ENCODE measurements around the gene NR4A3. TPM values are rescaled to one million over a fixed set of nuclear protein-coding genes. Genes with fewer than 3 reads are reported as not detected.

NR4A3 gene
- total and polyA plus RNA-seq, 10 of the 15 experiments (the other 5 are each of a cell fraction or from before 2014, with no cell fraction given) = 0.04 to 2.1 (median 0.64) TPM; not detected in 1

DNA sequence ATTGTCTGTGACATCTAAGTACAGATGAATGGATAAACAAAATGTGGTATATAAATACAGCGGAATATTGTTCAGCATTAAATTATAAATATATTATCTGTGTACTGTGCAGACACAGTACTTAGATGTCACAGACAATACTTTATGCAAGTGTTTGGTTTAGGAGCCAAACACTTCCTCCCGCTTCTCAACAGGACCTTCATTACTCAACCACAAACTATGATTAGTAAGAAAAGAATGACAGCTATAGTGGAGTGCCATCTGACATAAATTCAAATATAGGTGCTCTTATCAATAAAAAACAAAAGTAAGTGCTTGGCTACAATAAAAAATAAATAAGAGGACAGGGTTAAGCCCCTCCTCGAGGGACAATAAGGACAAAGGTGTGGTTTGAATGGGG lies 45.9 kb downstream of the NR4A3 start:
- in situ Hi-C loops (cut with MboI) = no loop called here
- no peaks in the 10 kb centered on the region for H3K36me3 ChIP-seq (ENCODE audit: control insufficient read depth in 2 of 2, insufficient read depth in 2 of 2, low read length in 1 of 2)
- no peak overlapping the region for H3K9ac ChIP-seq (ENCODE audit: control insufficient read depth, insufficient read depth, low read length)
- no peaks in the 10 kb centered on the region for H4K20me1 ChIP-seq (ENCODE audit: control insufficient read depth, insufficient read depth)
- intact Hi-C loops (cut with micrococcal nuclease; ENCODE audit: unreplicated experiment) = no loop called here
- ChIA-PET SMC1A (ENCODE audit: uncharacterized antibody, unreplicated experiment) (interaction anchor here (1.2 kb wide), 1 partner anchor 43 kb away, joined by 3 read pairs; no protein-coding TSS in a partner anchor), POLR2A (interaction anchor here (1.1 kb wide), 1 partner anchor 30 kb away, joined by 3 read pairs; no protein-coding TSS in a partner anchor), RAD21 (ENCODE audit: unreplicated experiment) (interaction anchor here (1.3 kb wide), 1 partner anchor 17 kb away, joined by 3 read pairs; no protein-coding TSS in a partner anchor), CTCF (no interaction called here)
- TF ChIP-seq CREM (IDR thresholded peaks at IDR 0.05; ENCODE audit: low read depth) (no peak), MEF2B (IDR thresholded peaks at IDR 0.05; ENCODE audit: partially characterized antibody, poor library complexity, severe bottlenecking) (no peak), MEF2A (IDR thresholded peaks at IDR 0.05; ENCODE audit: insufficient read depth, low read depth, low read length) (no peak), LARP7 (IDR thresholded peaks at IDR 0.05) (no peak), NBN (IDR thresholded peaks at IDR 0.05) (no peak), IRF4 (IDR thresholded peaks at IDR 0.05; ENCODE audit: low read depth, low read length) (no peak), NR2C1 (IDR thresholded peaks at IDR 0.05) (no peak), YY1 (IDR thresholded peaks at IDR 0.05; ENCODE audit: low read depth, low read length) (no peak), RUNX3 (IDR thresholded peaks at IDR 0.05; ENCODE audit: low read length) (no peak), JUNB (IDR thresholded peaks at IDR 0.05) (no peak), NRF1 (conservative IDR thresholded peaks at IDR 0.05; ENCODE audit: low read depth, low read length) (no peak), PKNOX1 (IDR thresholded peaks at IDR 0.05) (no peak), CHD4 (IDR thresholded peaks at IDR 0.05) (no peak), EED (IDR thresholded peaks at IDR 0.05; ENCODE audit: low read depth) (no peak), CUX1 (IDR thresholded peaks at IDR 0.05; ENCODE audit: insufficient replicate concordance, low read depth, low read length) (no peak), BMI1 (IDR thresholded peaks at IDR 0.05; ENCODE audit: borderline replicate concordance) (no peak), ZNF274 (IDR thresholded peaks at IDR 0.05; ENCODE audit: insufficient read depth, insufficient read length) (no peak)
- TF ChIP-seq, protein P1, sequence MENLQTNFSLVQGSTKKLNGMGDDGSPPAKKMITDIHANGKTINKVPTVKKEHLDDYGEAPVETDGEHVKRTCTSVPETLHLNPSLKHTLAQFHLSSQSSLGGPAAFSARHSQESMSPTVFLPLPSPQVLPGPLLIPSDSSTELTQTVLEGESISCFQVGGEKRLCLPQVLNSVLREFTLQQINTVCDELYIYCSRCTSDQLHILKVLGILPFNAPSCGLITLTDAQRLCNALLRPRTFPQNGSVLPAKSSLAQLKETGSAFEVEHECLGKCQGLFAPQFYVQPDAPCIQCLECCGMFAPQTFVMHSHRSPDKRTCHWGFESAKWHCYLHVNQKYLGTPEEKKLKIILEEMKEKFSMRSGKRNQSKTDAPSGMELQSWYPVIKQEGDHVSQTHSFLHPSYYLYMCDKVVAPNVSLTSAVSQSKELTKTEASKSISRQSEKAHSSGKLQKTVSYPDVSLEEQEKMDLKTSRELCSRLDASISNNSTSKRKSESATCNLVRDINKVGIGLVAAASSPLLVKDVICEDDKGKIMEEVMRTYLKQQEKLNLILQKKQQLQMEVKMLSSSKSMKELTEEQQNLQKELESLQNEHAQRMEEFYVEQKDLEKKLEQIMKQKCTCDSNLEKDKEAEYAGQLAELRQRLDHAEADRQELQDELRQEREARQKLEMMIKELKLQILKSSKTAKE (IDR thresholded peaks at IDR 0.05; ENCODE audit: low read depth, poor library complexity, severe bottlenecking) = no peak
- BruUV-seq (replicated peaks) = no TSS peak
- peak overlapping the region; percentile 5; the same call in 1 of the 2 replicates for H3K4me2 ChIP-seq (ENCODE audit: control insufficient read depth, insufficient read depth)
- FAIRE-seq (no peak), DNase-seq (ENCODE audit: low read depth, low spot score) (no peak), ATAC-seq (peak; percentile 42)
- peaks cover 18% of the 10 kb centered on the region for H3K4me1 ChIP-seq (ENCODE audit: control insufficient read depth, insufficient read depth, low read length)
- no peaks in the 10 kb centered on the region for H3K9me3 ChIP-seq (replicated peaks; ENCODE audit: control insufficient read depth, insufficient read depth, low read length)
- no peak overlapping the region for H3K27ac ChIP-seq (ENCODE audit: control insufficient read depth, insufficient read depth)
- H3K79me2 ChIP-seq (ENCODE audit: control insufficient read depth, insufficient read depth, low read length) = no peaks in the 10 kb centered on the region
- H2AFZ ChIP-seq (ENCODE audit: control insufficient read depth, low read depth, low read length) = no peak overlapping the region
- no peak overlapping the region for H3K4me3 ChIP-seq
- WGBS (ENCODE audit: insufficient coverage, insufficient replicate concordance, low lambda C conversion rate, missing lambda C conversion rate) = 10% methylated on average over 3 of the region's 3 CpGs
- no peaks in the 10 kb centered on the region for H3K27me3 ChIP-seq (replicated peaks in 1 of 2; ENCODE audit: control insufficient read depth in 2 of 2, insufficient read depth in 2 of 2, low read length in 1 of 2)

All from GM12878 (cell line).